Measurements from ENCODE around the gene MTERF4.

MTERF4 gene

DNA sequence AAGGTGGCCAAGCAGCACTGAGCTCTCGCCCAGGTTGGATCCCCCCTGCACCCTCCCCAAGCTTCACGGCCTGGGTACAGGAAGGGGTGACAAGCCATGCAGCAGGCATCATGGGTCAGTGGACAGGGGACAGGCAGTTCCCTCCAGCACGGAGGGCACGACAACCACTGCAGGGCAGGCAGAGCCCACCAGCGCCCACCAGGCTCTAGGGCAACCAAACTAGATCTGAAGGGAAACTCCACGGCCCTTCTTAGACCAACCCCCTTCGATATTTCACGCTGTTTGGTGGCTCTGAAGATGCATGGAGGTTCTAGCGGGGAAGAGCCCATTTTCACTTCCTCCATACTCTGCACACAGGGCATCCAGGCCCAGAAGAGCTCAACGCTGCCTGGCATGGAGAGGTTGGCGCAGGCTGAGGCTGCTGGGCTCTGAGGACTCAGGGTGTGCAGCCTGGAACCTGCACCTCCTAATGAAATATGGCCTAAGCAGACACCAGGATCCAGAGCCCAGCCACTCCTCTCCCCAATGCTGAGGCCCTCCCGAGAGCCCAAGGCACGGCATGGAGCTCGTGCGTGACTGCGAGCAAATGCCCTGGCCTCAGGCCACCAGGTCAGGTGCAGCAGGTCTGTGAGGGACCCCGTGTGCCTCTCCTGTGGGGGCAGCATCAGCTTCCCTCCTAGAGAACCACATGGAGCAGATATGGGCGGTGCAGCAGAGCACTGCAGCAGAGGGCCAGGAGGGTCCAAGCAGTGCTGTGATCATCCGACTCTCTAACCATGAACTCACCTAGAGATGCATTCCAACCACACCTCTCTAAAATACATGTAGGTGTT lies 8.7 kb upstream of the MTERF4 start:
- Histone ChIP-seq H3K9me3 (ENCODE audit: insufficient read depth, low read length) (no peaks in the 10 kb centered on the region), H3K36me3 (replicated peaks; ENCODE audit: low read depth, low read length) (peaks cover 43% of the 10 kb centered on the region), H3K9ac (ENCODE audit: low read length) (peak overlapping the region; percentile 74), H4K20me1 (ENCODE audit: insufficient read depth, low read length) (no peaks in the 10 kb centered on the region), H2AFZ (ENCODE audit: low read depth, low read length) (no peak overlapping the region; the same call in 1 of the 2 replicates), H3K4me3 (ENCODE audit: low read length) (peak overlapping the region; percentile 23; the same call in 1 of the 2 replicates), H3K27ac (ENCODE audit: low read length) (peak overlapping the region; percentile 92), H3K79me2 (ENCODE audit: low read length) (peaks cover 36% of the 10 kb centered on the region), H3K27me3 (ENCODE audit: low read depth, low read length) (no peaks in the 10 kb centered on the region), H3K4me2 (ENCODE audit: low read length) (peak overlapping the region; percentile 71), H3K4me1 (ENCODE audit: low read length) (peaks cover 28% of the 10 kb centered on the region)
- TF ChIP-seq EZH2phosphoT487 (IDR thresholded peaks at IDR 0.05; ENCODE audit: low read depth), result no peak
- TF ChIP-seq, protein P1, sequence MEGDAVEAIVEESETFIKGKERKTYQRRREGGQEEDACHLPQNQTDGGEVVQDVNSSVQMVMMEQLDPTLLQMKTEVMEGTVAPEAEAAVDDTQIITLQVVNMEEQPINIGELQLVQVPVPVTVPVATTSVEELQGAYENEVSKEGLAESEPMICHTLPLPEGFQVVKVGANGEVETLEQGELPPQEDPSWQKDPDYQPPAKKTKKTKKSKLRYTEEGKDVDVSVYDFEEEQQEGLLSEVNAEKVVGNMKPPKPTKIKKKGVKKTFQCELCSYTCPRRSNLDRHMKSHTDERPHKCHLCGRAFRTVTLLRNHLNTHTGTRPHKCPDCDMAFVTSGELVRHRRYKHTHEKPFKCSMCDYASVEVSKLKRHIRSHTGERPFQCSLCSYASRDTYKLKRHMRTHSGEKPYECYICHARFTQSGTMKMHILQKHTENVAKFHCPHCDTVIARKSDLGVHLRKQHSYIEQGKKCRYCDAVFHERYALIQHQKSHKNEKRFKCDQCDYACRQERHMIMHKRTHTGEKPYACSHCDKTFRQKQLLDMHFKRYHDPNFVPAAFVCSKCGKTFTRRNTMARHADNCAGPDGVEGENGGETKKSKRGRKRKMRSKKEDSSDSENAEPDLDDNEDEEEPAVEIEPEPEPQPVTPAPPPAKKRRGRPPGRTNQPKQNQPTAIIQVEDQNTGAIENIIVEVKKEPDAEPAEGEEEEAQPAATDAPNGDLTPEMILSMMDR (IDR thresholded peaks at IDR 0.05; ENCODE audit: low read depth, low read length), result no peak

- H3K79me2 ChIP-seq (ENCODE audit: low read length), result peaks cover 33% of the 10 kb centered on the region
- H3K9ac ChIP-seq (ENCODE audit: low read length), result peak overlapping the region; percentile 74
- peak overlapping the region; percentile 23; the same call in 1 of the 2 replicates for H3K4me3 ChIP-seq (ENCODE audit: low read length)
- TF ChIP-seq, protein P1 (IDR thresholded peaks at IDR 0.05; ENCODE audit: low read depth, low read length), result no peak
- no peak for TF ChIP-seq EZH2phosphoT487 (IDR thresholded peaks at IDR 0.05; ENCODE audit: low read depth)
- no peaks in the 10 kb centered on the region for H3K9me3 ChIP-seq (ENCODE audit: insufficient read depth, low read length)
- H3K4me2 ChIP-seq (ENCODE audit: low read length), result peak overlapping the region; percentile 71
- no peak overlapping the region for H2AFZ ChIP-seq (ENCODE audit: low read depth, low read length)
- H3K36me3 ChIP-seq (replicated peaks; ENCODE audit: low read depth, low read length), result peaks cover 46% of the 10 kb centered on the region
- no peaks in the 10 kb centered on the region for H3K27me3 ChIP-seq (ENCODE audit: low read depth, low read length)
- H3K27ac ChIP-seq (ENCODE audit: low read length), result peak overlapping the region; percentile 92
- H4K20me1 ChIP-seq (ENCODE audit: insufficient read depth, low read length), result no peaks in the 10 kb centered on the region
- H3K4me1 ChIP-seq (ENCODE audit: low read length), result peaks cover 28% of the 10 kb centered on the region
Measured at GRCh38 chr2:241110089-241110606, 8.1 kb upstream of the MTERF4 start.

DNA sequence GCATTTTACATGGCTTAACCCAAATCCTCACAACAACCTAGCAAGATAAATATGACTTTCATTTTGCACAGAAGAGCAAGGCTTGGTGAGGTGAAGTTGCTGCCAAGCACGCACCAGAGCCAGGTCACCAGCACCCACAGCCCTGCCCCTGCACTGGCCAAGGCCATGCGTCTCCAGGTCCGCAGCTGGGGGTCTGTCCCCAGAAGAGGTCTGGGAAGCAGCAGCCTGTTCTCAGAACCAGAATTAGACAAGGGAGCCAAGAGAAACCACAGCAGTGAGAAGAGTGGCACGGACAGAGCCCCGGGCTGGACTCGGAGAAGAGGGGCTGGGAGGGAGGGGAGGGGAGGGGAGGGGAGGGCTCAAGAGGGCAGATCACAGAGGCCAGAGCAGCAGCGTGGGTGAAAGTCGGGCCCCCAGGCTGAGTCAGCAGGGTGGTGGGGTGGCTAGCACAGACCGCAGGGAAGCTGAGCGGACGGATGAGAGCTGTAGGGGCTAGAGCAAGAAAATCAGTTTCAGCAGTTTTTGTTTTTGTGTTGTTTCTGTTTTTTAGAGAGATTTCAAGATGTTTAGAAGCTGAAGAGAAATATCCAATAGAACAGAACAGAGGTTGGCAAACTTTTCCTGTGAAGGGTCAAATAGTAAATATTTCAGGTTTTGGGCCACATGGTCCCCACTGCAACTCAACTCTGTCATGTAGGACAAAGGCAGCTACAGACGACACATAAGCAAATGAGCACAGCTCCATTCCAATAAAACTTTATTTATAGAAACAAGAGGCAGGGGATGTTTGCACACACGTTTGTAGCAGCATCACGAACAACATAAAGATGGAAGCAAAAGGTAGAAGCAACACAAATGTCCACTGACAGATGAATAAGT lies 7.4 kb upstream of the MTERF4 start:
- no peaks in the 10 kb centered on the region for H3K9me3 ChIP-seq (ENCODE audit: insufficient read depth, low read length)
- H3K9ac ChIP-seq (ENCODE audit: low read length), result peak overlapping the region; percentile 74
- H4K20me1 ChIP-seq (ENCODE audit: insufficient read depth, low read length), result no peaks in the 10 kb centered on the region
- H3K4me3 ChIP-seq (ENCODE audit: low read length), result no peak overlapping the region
- H2AFZ ChIP-seq (ENCODE audit: low read depth, low read length), result no peak overlapping the region
- H3K4me1 ChIP-seq (ENCODE audit: low read length), result peaks cover 28% of the 10 kb centered on the region
- H3K36me3 ChIP-seq (replicated peaks; ENCODE audit: low read depth, low read length), result peaks cover 43% of the 10 kb centered on the region
- peak overlapping the region; percentile 71 for H3K4me2 ChIP-seq (ENCODE audit: low read length)
- H3K79me2 ChIP-seq (ENCODE audit: low read length), result peaks cover 33% of the 10 kb centered on the region
- H3K27ac ChIP-seq (ENCODE audit: low read length), result peak overlapping the region; percentile 92
- TF ChIP-seq EZH2phosphoT487 (IDR thresholded peaks at IDR 0.05; ENCODE audit: low read depth), result no peak
- TF ChIP-seq, protein P1 (IDR thresholded peaks at IDR 0.05; ENCODE audit: low read depth, low read length), result no peak
- no peaks in the 10 kb centered on the region for H3K27me3 ChIP-seq (ENCODE audit: low read depth, low read length)

Data from OCI-LY3 (cell line).